Activated T-cell treated with anti-CD3 and anti-CD28 coated beads, Interleukin-2, amount 50 U/mL, for 24 hours (primary cell): ENCODE measurements around the gene ZNF865.
A peak's percentile ranks its signal among the peaks of the same experiment; 100 is the strongest.

Experiments used
- DNase-seq: peaks from one replicate; pipeline ENCODE4 v3.0.0-alpha.2; 2020
- H3K27ac Mint-ChIP-seq: 2 replicates; pipeline ENCODE4 v1.8.0; 2020; ENCODE audit warnings: mild to moderate bottlenecking, mixed read lengths
- H3K27me3 Mint-ChIP-seq: 2 replicates; pipeline ENCODE4 v1.8.0; 2020; ENCODE audit warnings: mixed read lengths
- H3K36me3 Mint-ChIP-seq: 2 replicates; pipeline ENCODE4 v1.8.0; 2020; ENCODE audit warnings: low read depth, mixed read lengths
- H3K4me1 Mint-ChIP-seq: 2 replicates; pipeline ENCODE4 v1.8.0; 2020; ENCODE audit warnings: low read depth, mixed read lengths
- H3K4me3 Mint-ChIP-seq: 2 replicates; pipeline ENCODE4 v1.8.0; 2020; ENCODE audit warnings: mild to moderate bottlenecking, moderate library complexity, mixed read lengths
- H3K9me3 Mint-ChIP-seq: 2 replicates; pipeline ENCODE4 v1.8.0; 2020; ENCODE audit warnings: mixed read lengths

ZNF865 gene

DNA sequence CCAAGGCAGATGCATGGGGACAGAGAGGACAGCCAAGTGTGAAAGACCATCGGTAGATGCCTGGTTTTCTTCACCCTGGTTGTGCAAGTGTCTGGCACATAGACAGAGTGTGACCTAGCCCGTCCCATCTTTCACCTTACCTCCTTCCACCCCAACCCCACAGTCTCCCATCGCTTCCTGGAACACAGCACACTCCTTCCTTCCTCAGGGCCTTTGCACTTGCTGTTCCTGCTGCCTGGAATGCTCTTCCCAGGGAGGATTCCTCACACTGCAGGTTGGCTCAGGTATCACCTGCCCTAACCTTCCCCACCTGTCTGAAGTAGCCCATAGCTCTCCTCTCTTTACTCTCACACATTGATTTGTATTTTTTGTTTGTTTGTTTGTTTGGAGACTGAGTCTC, 9.1 kb upstream of the ZNF865 start:
- Mint-ChIP-seq H3K36me3 (peaks cover 58% of the 10 kb centered on the region), H3K4me3 (no peak overlapping the region), H3K27me3 (no peaks in the 10 kb centered on the region), H3K27ac (no peak overlapping the region), H3K4me1 (peaks cover 20% of the 10 kb centered on the region), H3K9me3 (peaks cover 4% of the 10 kb centered on the region)
- DNase-seq, result no peak

DNA sequence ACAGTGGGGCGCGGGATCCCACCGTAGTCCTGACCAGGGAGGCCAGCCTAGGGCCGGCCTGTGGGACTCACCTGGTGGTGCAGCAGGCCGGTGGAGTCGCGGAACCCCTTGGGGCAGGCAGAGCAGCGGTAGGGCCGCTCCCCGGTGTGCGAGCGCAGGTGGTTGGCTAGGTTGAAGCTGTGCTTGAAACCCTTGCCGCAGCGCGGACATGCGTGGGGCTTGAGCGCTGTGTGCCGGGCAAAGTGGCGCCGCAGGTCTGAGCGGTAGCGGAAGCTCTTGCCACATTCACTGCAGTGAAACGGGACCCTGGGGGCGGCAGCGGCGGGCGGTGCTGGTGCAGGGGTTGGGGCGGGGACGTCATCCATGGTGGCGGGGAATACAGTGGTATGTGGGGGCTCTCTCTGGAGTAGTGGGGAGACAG, 7.9 kb upstream of the ZNF865 start:
- H3K4me3 Mint-ChIP-seq, result no peak overlapping the region
- peaks cover 55% of the 10 kb centered on the region for H3K36me3 Mint-ChIP-seq
- H3K9me3 Mint-ChIP-seq, result peaks cover 4% of the 10 kb centered on the region
- H3K4me1 Mint-ChIP-seq, result peaks cover 26% of the 10 kb centered on the region
- H3K27me3 Mint-ChIP-seq, result no peaks in the 10 kb centered on the region
- H3K27ac Mint-ChIP-seq, result no peak overlapping the region
- no peak for DNase-seq

DNA sequence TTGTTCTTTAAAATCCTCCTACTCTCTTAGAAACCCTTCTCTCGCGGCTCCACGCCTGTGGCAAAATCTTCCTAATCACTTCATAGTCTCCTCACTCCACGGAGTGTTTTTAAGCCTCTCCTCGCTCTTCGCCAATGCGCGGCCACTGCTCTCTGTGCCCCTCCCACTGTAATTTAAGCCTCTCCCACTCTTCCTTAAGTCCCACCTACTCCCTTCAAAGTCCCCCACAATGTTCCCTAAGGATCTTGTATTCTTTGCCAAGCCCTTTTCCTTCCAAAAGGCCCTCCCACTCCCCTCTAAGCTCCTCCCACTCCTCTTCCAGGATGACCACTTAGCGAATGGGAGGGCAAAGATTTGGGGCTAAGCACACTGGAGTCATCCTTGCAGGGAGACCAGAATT, 7.4 kb upstream of the ZNF865 start:
- DNase-seq, result no peak
- Mint-ChIP-seq H3K4me1 (peaks cover 27% of the 10 kb centered on the region), H3K4me3 (no peak overlapping the region), H3K36me3 (peaks cover 56% of the 10 kb centered on the region), H3K27me3 (no peaks in the 10 kb centered on the region), H3K9me3 (peaks cover 4% of the 10 kb centered on the region), H3K27ac (peak overlapping the region; percentile 29)

DNA sequence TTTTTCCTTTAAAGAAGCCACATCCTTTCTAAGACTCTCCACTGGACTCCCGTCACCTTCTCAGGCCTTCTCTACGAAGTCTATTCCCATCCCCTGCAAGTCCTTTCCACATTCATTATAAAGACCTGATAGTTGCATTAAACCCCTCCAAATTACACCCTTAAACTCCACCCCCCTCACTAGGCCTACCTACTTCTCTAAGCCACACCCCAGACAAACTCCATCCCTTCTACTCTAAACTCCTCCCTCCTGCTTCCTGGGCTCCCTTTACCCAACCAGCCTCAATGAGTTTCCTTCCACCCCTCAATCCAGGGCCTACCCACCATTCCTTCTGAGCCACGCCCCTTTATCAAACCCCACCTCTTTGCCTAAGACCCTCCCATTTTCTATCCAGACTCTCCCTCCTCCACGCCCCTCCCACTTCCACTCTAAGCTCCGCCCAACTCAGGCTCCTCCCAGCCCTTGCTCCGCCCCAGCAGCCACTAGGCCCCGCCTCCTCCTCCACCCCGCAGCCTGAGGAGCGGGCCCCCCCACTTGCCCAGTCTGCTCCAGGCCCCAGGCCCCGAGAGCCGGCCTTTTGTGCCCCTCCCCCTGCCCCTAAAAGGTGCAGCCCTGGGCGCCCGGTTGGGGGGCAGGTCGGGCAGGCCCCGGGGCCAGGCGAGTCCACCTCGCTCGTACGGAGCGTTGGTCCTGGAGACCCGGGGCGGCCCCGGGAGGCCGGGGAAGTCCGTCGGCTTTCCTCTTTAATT, 6.6 kb upstream of the ZNF865 start:
- peaks cover 56% of the 10 kb centered on the region for H3K36me3 Mint-ChIP-seq
- peak overlapping the region; percentile 100 for H3K27ac Mint-ChIP-seq
- H3K4me1 Mint-ChIP-seq, result peaks cover 33% of the 10 kb centered on the region
- peaks cover 4% of the 10 kb centered on the region for H3K9me3 Mint-ChIP-seq
- peak overlapping the region; percentile 97 for H3K4me3 Mint-ChIP-seq
- H3K27me3 Mint-ChIP-seq, result no peaks in the 10 kb centered on the region
- peak; percentile 98 for DNase-seq

DNA sequence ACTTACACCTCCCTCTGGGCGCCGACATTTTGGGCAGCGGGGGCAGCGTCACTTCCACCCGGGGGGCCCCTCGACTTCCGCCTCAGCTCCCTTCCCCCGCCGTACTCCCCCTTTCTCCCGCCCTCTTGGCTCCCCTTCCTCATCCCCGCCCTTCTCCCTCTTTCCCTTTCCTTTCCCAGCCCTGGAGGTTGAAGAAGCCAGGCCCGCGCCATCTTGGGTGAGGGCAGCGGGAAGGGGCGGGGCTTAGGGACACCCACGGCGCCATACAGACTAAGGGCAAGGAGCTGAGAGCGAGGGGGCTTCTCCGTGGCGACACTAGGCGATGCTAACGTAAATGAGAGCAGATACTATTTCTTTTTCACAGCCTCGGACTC, 6.0 kb upstream of the ZNF865 start, which contains the start of gene FIZ1:
FIZ1 (minus strand) TSS at position 50 of the 374 bp plus-strand sequence. CDS start 1,652 bp downstream, outside the sequence.
- H3K9me3 Mint-ChIP-seq, result peaks cover 4% of the 10 kb centered on the region
- H3K27ac Mint-ChIP-seq, result peak within 1 kb of the TSS; percentile 100
- peaks cover 36% of the 10 kb centered on the region for H3K4me1 Mint-ChIP-seq
- DNase-seq, result peak; percentile 98
- peak within 1 kb of the TSS; percentile 97 for H3K4me3 Mint-ChIP-seq
- peaks cover 53% of the 10 kb centered on the region for H3K36me3 Mint-ChIP-seq
- H3K27me3 Mint-ChIP-seq, result no peaks in the 10 kb centered on the region

DNA sequence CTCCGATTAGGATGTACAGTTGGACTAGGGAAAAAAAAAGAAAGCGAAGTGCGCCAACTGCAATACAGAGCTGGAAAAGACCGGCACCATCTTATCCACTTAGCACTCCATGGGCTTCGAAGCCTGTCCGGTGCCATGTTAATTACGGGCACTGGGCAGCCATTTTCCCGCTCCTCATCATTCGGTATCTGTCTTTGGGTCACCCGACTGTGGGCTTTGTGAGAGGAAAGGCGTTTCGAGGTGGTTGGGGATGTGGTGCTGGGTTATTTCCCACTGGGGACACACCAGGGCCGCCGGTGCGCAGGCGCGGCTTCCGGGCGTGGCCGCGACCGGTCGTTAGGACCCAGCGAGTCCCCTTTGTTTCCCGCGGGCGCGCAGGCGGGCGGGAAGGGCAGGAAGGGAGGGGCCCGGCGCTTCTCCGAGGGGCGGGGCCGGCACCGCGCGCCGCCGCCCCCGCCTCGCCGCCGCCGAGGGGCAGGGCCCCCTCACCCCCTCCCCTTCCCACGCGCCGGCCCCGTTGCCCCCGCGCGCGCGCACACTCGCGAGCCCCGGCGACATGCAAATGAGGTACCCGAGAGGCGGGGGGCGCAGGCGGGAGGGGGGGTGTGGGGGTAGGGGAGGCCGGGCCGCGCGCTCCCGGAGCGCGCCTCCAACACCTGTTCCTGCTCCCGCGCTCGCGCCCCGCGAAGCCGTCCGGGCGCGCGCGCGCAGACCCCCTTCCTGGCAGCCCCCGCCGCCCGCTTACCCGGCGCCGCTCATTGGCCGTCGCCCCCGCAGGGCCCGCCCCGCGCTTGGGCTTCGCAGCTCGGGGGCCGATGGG, 5.4 kb upstream of the ZNF865 start, which contains the start of gene ZNF524:
ZNF524 (plus strand) TSS at position 447 of the 820 bp plus-strand sequence. CDS start 1,825 bp downstream, outside the sequence.
- Mint-ChIP-seq H3K4me1 (peaks cover 40% of the 10 kb centered on the region), H3K27ac (peak within 1 kb of the TSS; percentile 100), H3K36me3 (peaks cover 48% of the 10 kb centered on the region), H3K9me3 (peaks cover 4% of the 10 kb centered on the region), H3K4me3 (peak within 1 kb of the TSS; percentile 97), H3K27me3 (no peaks in the 10 kb centered on the region)
- DNase-seq, result peak; percentile 92

DNA sequence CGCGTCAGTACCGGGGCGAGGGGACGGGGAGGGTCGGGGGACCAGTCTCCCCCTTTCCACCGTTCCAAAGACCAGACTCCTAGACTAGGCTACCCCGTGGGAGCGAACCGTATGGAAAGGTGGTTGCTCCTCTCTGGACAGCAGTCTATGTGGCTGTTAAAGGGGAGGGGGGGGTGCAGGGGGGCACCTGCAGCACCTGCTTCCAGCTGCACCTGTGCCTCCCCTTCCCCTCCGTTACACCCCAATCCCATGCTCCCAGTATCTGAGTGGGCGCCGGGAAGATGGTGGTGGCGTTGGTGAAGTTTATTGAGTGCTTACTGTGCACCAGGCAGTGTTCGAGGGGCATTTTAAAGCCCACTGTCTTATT, 4.8 kb upstream of the ZNF865 start:
- Mint-ChIP-seq H3K27ac (peak overlapping the region; percentile 88), H3K4me1 (peaks cover 40% of the 10 kb centered on the region)

DNA sequence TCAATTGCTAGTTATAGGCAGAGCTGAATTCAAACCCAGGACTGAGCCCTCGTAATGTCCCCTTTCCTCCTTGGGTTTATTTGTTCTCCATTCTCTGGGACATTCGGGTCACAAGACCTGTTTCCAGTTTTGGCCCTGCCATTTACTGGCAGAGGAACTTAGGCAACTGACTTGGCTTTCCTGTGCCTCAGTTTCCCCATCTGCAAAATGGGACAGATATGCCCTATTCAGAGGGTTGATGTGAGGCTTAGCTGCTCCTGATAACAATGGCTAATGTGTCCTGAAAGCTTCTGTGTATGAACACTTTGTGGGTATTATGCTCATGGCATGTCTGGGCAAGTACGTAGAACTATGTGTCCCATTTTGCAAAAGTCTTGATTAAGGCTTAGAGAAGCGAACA, 4.4 kb upstream of the ZNF865 start:
- H3K4me3 Mint-ChIP-seq, result peak overlapping the region; percentile 97
- peaks cover 4% of the 10 kb centered on the region for H3K9me3 Mint-ChIP-seq
- no peaks in the 10 kb centered on the region for H3K27me3 Mint-ChIP-seq
- peak overlapping the region; percentile 88 for H3K27ac Mint-ChIP-seq
- DNase-seq, result no peak
- peaks cover 41% of the 10 kb centered on the region for H3K4me1 Mint-ChIP-seq
- H3K36me3 Mint-ChIP-seq, result peaks cover 42% of the 10 kb centered on the region

More for the DNA sequence above, 4.8 kb upstream of the ZNF865 start:
- Mint-ChIP-seq H3K36me3 (peaks cover 42% of the 10 kb centered on the region), H3K4me3 (peak overlapping the region; percentile 97), H3K9me3 (peaks cover 4% of the 10 kb centered on the region), H3K27me3 (no peaks in the 10 kb centered on the region)
- DNase-seq, result no peak

DNA sequence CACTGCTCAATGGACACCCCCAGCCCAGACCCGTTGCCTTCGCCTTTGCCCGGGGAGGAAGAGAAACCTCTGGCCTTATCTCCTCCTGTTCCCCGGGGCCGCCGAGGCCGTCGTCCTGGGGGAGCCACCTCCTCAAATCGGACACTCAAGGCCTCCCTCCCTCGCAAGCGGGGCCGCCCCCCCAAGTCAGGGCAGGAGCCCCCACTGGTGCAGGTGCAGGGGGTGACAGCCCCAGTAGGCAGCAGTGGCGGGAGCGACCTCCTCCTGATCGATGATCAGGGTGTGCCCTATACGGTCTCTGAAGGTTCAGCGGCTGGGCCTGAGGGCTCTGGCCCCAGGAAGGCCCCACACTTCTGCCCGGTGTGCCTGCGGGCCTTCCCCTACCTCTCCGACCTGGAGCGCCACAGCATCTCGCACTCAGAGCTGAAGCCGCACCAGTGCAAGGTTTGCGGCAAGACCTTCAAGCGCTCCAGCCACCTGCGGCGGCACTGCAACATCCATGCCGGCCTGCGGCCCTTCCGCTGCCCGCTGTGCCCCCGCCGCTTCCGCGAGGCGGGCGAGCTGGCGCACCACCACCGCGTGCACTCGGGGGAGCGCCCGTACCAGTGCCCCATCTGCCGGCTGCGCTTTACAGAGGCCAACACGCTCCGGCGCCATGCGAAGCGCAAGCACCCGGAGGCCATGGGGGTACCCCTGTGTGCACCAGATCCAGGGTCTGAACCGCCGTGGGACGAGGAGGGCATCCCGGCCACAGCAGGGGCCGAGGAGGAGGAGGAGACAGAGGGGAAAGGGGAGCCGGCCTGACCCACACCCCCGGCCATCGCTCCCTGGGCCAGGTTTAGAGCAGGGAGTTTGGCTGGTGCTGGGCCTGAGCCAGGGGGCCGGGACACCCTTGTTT, 3.1 kb upstream of the ZNF865 start:
- Mint-ChIP-seq H3K4me1 (peaks cover 50% of the 10 kb centered on the region), H3K27ac (no peak overlapping the region), H3K4me3 (no peak overlapping the region), H3K36me3 (peaks cover 41% of the 10 kb centered on the region), H3K9me3 (peaks cover 4% of the 10 kb centered on the region), H3K27me3 (no peaks in the 10 kb centered on the region)
- no peak for DNase-seq

DNA sequence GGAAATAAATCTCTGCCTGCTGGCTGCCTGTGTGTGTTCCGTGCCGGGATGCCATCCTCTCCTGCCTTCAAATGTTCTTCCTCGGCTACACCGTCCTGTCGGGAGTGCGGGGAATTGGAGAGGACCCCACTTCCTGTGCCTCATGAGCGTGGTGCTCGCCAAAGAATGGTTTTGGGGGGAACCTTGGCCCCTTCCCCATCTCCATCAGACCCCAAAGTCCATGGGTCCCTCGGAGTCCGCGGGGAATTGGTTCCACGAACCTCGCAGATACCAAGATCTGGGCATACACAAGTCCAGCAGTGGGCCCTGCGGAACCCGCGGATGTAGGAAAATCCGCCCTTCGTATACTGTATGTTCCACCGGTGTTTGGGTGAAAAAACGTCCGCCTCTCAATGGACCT, 2.3 kb upstream of the ZNF865 start:
- Mint-ChIP-seq H3K4me3 (no peak overlapping the region), H3K36me3 (peaks cover 42% of the 10 kb centered on the region), H3K27me3 (no peaks in the 10 kb centered on the region), H3K27ac (peak overlapping the region; percentile 55), H3K9me3 (peaks cover 4% of the 10 kb centered on the region), H3K4me1 (peaks cover 55% of the 10 kb centered on the region)
- DNase-seq, result no peak

DNA sequence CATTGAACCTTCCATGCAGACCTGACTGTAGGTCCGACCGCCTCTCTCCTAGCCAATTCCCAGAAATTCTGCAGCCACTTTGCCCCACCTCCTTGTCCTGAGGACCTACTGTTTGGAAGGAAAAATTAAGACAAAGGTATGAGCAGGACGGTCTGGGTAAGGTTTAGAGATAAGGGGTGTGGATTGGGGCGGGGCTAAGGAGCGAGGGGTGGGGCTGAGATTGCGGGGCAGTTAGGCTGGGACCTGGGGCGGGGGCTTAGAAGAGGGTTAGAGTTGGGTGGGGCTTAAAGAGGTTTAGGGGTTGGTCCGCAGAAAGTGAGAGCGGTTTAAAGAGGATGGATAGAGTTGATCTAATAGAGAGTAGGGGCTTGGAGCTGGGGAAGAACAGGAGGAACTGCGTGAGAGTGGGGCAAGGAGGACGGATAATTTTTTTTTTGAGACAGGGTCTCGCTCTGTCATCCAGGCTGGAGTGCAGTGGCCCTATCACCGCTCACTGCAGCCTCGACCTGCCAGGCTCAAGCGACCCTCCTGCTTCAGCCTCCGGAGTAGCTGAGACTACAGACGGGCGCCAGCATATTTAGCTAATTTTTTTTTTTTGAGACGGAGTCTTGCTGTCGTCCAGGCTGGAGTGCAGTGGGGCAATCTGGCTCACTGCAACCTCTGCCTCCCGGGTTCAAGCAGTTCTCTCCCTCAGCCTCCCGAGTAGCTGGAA, 1.7 kb upstream of the ZNF865 start:
- no peak for DNase-seq
- Mint-ChIP-seq H3K4me3 (peak overlapping the region; percentile 76), H3K4me1 (peaks cover 53% of the 10 kb centered on the region), H3K9me3 (peaks cover 2% of the 10 kb centered on the region), H3K27me3 (no peaks in the 10 kb centered on the region), H3K36me3 (peaks cover 40% of the 10 kb centered on the region), H3K27ac (peak overlapping the region; percentile 55)

DNA sequence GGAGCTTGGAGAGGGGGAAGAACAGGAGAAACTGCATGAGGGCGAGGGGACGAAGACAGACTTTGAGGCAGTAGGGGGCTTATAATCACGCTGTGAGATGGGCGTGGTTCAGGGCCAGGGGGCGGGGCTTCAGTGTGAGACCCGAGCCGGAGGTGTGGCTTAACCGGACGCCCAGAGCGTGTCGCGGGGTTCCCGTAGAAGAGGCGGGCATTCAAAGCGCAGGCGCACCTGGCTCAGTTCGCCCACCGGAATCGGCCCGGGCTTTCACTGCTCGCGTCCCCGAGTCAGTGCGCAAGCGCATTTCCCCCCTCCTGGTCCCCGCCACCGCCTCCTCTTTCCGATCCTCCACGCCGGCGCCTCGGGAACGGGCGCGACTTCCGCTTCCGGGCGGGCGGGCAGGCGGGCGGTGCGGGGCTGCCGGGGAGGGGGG, 225 bp upstream of the ZNF865 start:
- Mint-ChIP-seq H3K9me3 (no peaks in the 10 kb centered on the region), H3K4me3 (peak overlapping the region; percentile 76), H3K27me3 (no peaks in the 10 kb centered on the region), H3K4me1 (peaks cover 61% of the 10 kb centered on the region), H3K27ac (peak overlapping the region; percentile 95), H3K36me3 (peaks cover 50% of the 10 kb centered on the region)
- DNase-seq, result peak; percentile 98

DNA sequence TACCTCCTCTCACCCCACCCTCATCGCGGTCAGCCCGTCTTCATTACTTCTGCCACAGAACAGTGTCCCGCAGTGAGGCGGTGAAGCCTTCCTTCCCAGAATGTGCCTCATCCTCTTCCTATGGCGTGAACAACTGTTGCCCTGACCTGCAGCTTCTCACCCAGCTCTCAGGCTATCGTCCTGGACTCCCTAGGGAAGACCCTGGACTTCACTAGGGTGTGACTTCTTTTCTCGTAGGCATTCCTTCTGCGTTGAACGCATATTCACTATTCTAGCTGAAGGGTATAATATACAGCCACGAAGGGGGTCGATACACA, 982 bp downstream of the ZNF865 start:
- Mint-ChIP-seq H3K27me3 (no peaks in the 10 kb centered on the region), H3K36me3 (peaks cover 60% of the 10 kb centered on the region), H3K4me3 (peak overlapping the region; percentile 88), H3K27ac (peak overlapping the region; percentile 97), H3K9me3 (no peaks in the 10 kb centered on the region), H3K4me1 (peaks cover 65% of the 10 kb centered on the region)
- no peak for DNase-seq

DNA sequence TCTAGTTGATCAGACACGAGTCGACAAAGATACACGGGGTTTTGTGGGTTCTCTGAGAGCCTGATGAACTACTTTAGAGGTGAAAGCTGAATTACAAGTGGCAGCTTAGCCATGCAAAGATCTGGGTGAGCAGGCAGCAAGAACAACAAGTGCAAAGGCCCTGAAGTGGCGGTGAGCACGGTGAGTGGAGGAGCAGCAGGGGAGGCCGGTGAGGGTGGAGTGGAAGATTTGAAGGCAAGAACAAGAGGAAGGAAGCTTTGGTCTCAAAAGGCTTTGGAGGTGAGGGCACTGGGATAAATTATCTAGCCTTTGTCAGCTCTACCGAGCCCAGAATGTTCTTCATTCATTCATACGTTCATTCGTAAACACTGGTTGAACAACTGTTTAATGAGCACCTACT, 1.4 kb downstream of the ZNF865 start:
- Mint-ChIP-seq H3K9me3 (no peaks in the 10 kb centered on the region), H3K4me1 (peaks cover 65% of the 10 kb centered on the region), H3K36me3 (peaks cover 61% of the 10 kb centered on the region), H3K27ac (peak overlapping the region; percentile 97), H3K4me3 (peak overlapping the region; percentile 88), H3K27me3 (no peaks in the 10 kb centered on the region)
- no peak for DNase-seq
